Calu3 (cell line): ENCODE measurements around the gene SERINC5. TPM values are rescaled to one million over a fixed set of nuclear protein-coding genes. Genes with fewer than 3 reads are reported as not detected.

ENCODE experiments used
- BruUV-seq: library from RNA; stranded (reverse); fragments of 400-500 nt; replicated peaks from 2 replicates; lab custom pipeline; 2021; lab: Mats Ljungman, UMichigan
- CTCF ChIA-PET: fragments of 300-600 bp; sonication (Branson Sonifier 250); formaldehyde crosslinking; loops from one replicate; lab custom pipeline; 2022; ENCODE audit warnings: antibody characterized with exemption; lab: Charles Lee
- DNase-seq: peaks from one replicate; pipeline ENCODE4 v3.0.0; 2022
- H3K27ac Mint-ChIP-seq: one replicate; pipeline ENCODE4 v1.8.0; 2022; ENCODE audit warnings: mixed read lengths; ENCODE audit not compliant: unreplicated experiment
- H3K27me3 Mint-ChIP-seq: one replicate; pipeline ENCODE4 v1.8.0; 2022; ENCODE audit warnings: mixed read lengths; ENCODE audit not compliant: unreplicated experiment
- H3K36me3 Mint-ChIP-seq: one replicate; pipeline ENCODE4 v1.8.0; 2022; ENCODE audit warnings: mild to moderate bottlenecking, moderate library complexity, mixed read lengths; ENCODE audit not compliant: insufficient read depth, unreplicated experiment
- H3K4me1 Mint-ChIP-seq: one replicate; pipeline ENCODE4 v1.8.0; 2022; ENCODE audit warnings: mild to moderate bottlenecking, low read depth, mixed read lengths; ENCODE audit not compliant: unreplicated experiment
- H3K4me3 Mint-ChIP-seq: one replicate; pipeline ENCODE4 v1.8.0; 2022; ENCODE audit warnings: mild to moderate bottlenecking, low read depth, moderate library complexity, mixed read lengths; ENCODE audit not compliant: unreplicated experiment
- H3K9me3 Mint-ChIP-seq: one replicate; pipeline ENCODE4 v1.8.0; 2022; ENCODE audit warnings: low read depth, mixed read lengths; ENCODE audit not compliant: unreplicated experiment
- CTCF ChIP-seq: fragments of 200-600 bp; IDR thresholded peaks from one replicate; pipeline ENCODE4 v1.8.0; 2022; ENCODE audit warnings: antibody characterized with exemption; ENCODE audit not compliant: unreplicated experiment
- intact Hi-C: fragments of 100-400 bp; cut with micrococcal nuclease; formaldehyde crosslinking; loops from one replicate; pipeline ENCODE4 v1.10.0; 2022; ENCODE audit not compliant: unreplicated experiment
- total RNA-seq: library from RNA; stranded (reverse); gene quantifications from 2 replicates; pipeline ENCODE4 v1.2.3, GENCODE V29; 2022

SERINC5 gene
- total RNA-seq, 1 experiment from 2014 or later, result 47.0 TPM

- no TSS peak for BruUV-seq
- no peak overlapping the region for H3K4me3 Mint-ChIP-seq
- H3K27me3 Mint-ChIP-seq, result no peaks in the 10 kb centered on the region
- H3K36me3 Mint-ChIP-seq, result peaks cover 4% of the 10 kb centered on the region
- H3K27ac Mint-ChIP-seq, result no peak overlapping the region
- H3K9me3 Mint-ChIP-seq, result no peaks in the 10 kb centered on the region
- no peak for DNase-seq
- CTCF ChIA-PET, result no interaction called here
- H3K4me1 Mint-ChIP-seq, result no peaks in the 10 kb centered on the region
- no peak for TF ChIP-seq CTCF
- intact Hi-C loops, result no loop called here
These were observed 105.1 kb downstream of the SERINC5 start for GRCh38 chr5:80150731-80151130.

GRCh38 chr5:80149161-80149609 lies 106.7 kb downstream of the SERINC5 start:
- peaks cover 4% of the 10 kb centered on the region for H3K36me3 Mint-ChIP-seq
- CTCF ChIA-PET, result no interaction called here
- H3K27ac Mint-ChIP-seq, result no peak overlapping the region

GRCh38 chr5:80147119-80147815 lies 108.6 kb downstream of the SERINC5 start:
- intact Hi-C loops, result no loop called here
- H3K4me3 Mint-ChIP-seq, result no peak overlapping the region
- no peaks in the 10 kb centered on the region for H3K9me3 Mint-ChIP-seq
- H3K27me3 Mint-ChIP-seq, result no peaks in the 10 kb centered on the region
- no peaks in the 10 kb centered on the region for H3K4me1 Mint-ChIP-seq
- no peak for DNase-seq
- no peak overlapping the region for H3K27ac Mint-ChIP-seq
- no peak for TF ChIP-seq CTCF
- H3K36me3 Mint-ChIP-seq, result peaks cover 4% of the 10 kb centered on the region
- BruUV-seq, result no TSS peak
- CTCF ChIA-PET, result no interaction called here

More at GRCh38 chr5:80149161-80149609, 106.7 kb downstream of the SERINC5 start:
- no peak overlapping the region for H3K4me3 Mint-ChIP-seq
- BruUV-seq, result no TSS peak
- no peak for TF ChIP-seq CTCF
- intact Hi-C loops, result no loop called here
- no peak for DNase-seq
- H3K9me3 Mint-ChIP-seq, result no peaks in the 10 kb centered on the region
- H3K4me1 Mint-ChIP-seq, result no peaks in the 10 kb centered on the region
- no peaks in the 10 kb centered on the region for H3K27me3 Mint-ChIP-seq

- BruUV-seq, result no TSS peak
- CTCF ChIA-PET, result no interaction called here
- Mint-ChIP-seq H3K4me1 (no peaks in the 10 kb centered on the region), H3K9me3 (no peaks in the 10 kb centered on the region), H3K27me3 (no peaks in the 10 kb centered on the region), H3K36me3 (peaks cover 4% of the 10 kb centered on the region), H3K27ac (no peak overlapping the region), H3K4me3 (no peak overlapping the region)
- intact Hi-C loops, result no loop called here
- TF ChIP-seq CTCF, result no peak
- DNase-seq, result no peak
These were observed 109.8 kb downstream of the SERINC5 start for GRCh38 chr5:80146046-80146445.
